Islet of Langerhans (tissue), 1 donor: ENCODE measurements around the gene KCNMA1.
"Not testable (repeated sequence)": the region's sequence is repeated elsewhere in the genome, so short reads cannot be mapped to it uniquely, and the experiment has no call there.

ENCODE experiments used
- FAIRE-seq: peaks from one replicate; lab custom pipeline; 2011; peaks lifted over from hg19 to GRCh38; lab: Jason Lieb, UNC

KCNMA1 gene

DNA sequence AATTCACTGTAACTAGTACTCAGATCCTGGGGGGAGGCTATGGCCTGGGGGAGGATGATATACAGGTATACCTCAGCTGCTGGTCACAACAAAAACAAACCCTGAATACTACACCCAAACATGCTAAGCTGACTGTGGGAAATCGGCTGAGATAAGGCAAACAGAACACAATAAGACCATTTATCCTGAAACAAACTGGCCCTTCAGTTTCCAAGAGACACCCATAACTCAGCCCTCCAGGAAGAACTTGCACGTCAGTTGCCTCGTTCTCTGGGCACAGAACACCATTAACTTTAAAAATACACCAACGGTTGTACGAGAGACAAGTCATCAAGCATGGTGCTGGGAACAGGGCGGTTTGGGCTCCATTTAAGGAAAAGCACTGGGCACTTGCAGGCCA lies 24.1 kb upstream of the KCNMA1 start:
- FAIRE-seq = no peak

DNA sequence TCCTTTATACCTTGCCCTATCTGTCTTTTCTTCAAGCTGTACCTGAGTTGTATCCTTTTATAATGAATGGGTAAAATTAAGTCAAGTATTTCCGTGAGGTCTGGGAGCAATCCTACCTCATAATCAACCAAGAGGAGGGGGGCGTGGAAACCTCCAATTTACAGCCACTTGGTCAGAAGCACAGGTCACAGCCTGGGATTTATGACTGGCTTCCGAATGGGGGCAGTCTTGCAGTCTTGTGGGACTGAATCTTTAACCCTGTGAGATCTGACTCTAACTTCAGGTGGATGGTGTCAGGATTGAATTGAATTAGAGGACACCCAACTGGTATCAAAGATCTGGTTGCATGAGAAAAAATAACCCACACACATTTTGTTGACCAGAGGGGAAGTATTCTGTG lies 23.5 kb upstream of the KCNMA1 start:
- no peak for FAIRE-seq

DNA sequence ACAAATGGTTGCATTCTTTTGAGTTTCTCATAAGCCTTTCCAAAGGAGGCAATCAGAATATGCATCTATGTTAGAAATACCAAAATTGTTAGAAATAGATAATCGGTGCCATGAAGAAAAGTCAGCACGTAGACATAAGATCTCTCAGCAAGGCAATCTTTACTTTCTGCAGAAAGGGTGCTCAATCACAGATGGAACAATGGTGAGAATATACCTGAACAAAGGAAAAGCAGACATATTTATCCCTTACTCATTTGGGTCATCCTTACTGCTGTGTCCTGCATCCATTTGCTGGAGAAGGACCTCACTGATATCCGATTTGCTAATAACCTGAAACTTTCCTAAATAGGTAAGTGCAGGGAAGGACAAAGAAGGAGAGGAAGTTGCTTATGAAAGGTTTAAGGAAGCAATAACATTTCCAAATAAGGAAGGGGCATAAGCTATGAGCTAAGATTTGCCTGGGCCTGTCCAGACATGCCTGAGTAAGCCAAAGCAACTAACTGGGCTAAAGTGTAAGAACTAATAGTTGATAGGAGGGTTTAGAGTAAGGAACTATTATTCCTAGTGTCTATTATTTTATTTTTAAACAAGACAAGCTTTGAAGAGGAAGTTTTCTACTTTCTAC lies 21.6 kb upstream of the KCNMA1 start:
- FAIRE-seq = not testable (repeated sequence)

DNA sequence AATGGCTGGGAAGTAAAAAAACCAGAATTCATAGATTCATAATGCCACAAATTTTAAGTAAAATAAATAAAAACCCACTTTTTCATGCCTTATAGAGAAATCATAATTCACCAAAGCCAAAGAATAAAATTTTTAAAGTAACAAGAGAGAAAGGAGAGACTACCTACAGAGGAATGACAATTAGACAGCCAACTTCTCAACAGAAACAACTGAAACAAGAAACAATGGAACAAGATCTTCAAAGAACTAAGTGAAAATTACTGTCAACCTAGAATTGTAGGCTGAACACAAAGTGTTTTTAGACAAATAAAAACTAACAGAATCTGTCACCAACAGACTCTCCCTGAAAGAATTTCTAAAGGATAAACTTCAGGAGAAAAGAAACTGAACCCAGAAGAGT lies 15.6 kb upstream of the KCNMA1 start:
- FAIRE-seq = no peak

DNA sequence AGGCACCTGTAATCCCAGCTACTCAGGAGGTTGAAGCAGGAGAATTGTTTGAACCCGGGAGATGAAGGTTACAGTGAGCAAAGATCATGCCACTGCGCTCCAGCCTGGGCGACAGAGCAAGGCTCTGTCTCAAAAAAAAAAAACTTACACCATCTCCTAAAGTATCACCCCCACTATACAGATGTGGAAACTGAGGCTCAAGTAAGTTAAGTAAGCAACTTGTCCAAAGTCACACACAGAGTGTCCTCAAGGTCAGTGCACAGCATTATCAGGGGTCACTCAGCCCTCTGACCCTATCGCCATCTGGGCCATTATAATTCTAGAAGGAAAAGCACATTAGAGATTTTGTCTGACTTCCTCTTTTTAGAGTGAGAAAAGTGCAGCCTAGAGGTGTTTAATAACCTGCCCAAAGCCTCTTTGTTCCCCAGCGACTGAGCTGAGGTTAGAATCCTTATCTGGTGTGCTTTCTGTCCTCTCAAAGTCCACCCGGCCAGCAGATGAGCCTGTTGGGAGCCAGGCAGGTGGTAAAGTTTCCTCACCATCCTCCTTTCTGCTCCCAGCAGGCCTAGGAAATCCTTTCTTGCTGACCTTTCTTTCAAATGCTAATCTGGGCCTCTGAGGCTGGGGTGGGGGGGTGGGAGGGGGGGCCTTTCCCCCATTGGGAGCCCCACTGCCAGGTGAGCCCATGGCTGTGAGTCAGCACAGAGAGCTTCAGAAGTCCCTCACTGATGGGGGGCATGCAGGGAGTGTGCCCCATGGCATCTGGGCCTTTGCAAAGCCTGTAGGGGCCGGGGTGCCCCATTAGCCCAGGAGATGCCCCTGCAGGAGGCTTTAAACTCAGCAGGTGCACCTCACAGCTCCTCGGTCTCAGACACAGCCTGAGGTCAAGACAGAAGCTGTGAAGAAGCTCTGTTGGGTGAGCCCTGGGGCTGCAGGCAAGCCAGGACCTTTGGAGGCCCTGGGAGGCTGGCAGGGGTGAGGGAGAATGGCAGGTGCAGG lies 12.0 kb upstream of the KCNMA1 start:
- no peak for FAIRE-seq

DNA sequence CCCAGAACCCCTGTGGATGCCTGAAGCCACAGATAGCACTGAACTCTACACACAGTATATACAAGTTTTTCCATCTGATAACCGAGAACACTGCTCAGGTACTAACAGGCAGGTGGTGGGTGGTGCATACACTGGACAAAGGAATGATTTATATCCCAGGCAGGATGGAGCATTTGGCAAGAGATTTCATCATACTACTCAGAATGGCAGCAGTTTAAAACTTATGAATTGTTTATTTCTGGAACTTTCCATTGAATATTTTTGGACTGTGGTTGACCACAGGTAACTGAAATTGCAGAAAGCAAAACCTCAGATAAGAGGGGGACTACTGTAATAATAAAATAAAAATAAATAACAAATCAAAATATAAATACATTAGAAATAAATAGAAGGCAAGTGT lies 10.9 kb upstream of the KCNMA1 start:
- FAIRE-seq = no peak

DNA sequence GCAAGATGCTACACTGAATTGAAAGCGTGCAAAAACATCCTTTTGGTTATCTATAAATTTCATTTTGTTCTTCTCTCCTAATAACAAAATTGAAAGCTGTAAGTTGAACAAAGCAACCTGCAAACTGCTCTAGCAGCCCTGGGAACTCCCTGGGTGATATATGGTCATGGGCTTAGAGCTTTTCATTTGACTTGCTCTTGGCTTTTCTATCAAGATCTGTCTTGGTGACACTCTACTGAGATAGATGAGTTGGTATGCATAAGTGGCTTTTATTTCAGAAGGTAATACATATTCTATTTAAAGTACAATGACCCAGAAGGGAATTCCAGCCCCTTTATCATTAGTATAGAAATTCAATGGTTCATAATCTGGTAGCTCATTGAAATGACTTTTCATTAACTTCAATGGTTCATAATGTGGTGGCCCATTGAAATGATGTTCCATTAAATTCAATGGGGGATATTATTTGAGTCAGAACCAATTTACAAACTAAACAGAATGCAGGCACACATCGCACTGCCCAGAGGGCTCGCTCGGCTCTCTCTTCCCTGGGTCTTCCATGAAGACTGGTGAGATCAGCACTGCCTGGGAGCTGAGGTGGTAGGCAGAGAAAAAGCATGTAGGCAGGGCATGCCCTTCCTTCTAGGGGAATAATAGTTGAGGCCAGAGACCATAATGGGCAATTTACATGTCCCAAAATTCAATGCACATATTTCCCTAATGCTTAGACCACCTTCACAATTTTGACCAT lies 10.1 kb upstream of the KCNMA1 start:
- no peak for FAIRE-seq

DNA sequence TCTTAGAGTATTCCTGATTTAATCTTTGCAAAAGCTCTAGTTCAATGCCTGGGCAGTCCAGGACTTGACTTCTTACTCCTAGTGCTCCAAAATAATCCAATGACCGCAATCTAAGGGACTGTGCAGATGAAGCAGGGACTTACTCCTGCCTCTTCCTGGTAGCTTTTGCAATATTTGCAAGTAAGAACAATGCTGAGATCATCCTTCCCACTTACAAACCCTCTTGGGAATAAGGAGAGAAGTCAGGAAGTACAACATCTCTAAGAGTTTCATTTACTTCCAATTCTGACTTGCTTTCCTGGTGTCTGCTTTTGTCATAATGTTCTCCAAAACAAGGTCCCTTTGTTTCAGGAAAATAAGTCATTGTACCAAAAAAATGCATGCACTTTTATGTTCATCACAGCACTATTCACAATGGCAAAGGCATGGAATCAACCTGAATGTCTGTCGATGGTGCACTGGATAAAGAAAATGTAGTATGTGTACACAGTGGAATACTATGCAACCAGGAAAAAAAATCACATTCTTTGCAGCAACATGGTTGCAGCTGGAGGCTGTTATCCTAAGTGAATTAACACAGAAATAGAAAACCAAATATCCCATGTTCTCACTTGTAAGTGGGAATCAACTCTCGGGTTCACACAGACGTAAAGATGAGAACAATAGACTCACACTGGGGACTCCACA lies 7.1 kb upstream of the KCNMA1 start:
- no peak for FAIRE-seq

DNA sequence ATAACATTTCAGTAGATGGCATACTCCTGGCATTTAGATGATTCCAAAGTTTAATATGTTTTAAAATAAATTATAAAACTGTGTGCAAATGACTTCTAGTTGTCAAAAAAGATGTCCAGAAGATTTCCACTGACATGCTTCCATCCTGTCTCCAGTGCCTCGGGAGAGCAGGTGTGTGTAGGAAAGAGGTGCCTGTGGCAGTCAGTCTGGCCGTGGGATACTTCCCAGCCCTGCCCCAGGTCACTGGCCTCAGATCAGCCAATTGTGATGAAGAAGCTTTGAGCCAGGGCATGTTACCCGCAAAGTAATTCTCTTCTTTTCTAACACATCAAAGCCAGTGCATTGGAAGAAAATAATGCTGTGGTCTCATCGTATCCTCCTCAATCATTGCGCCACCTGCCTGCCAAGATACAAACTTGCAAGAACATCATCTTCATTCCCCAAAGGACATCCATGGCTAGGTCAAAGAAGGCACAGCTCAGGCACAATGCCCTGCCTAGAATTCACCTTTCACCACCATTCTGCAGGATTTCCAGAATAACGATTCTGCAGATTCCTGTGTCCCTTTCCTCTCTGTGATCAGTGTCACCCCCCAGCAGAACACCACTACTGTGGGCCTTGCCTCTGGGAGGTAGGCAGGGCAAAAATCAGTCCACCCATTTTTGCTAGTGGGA lies 6.3 kb upstream of the KCNMA1 start:
- FAIRE-seq = no peak

DNA sequence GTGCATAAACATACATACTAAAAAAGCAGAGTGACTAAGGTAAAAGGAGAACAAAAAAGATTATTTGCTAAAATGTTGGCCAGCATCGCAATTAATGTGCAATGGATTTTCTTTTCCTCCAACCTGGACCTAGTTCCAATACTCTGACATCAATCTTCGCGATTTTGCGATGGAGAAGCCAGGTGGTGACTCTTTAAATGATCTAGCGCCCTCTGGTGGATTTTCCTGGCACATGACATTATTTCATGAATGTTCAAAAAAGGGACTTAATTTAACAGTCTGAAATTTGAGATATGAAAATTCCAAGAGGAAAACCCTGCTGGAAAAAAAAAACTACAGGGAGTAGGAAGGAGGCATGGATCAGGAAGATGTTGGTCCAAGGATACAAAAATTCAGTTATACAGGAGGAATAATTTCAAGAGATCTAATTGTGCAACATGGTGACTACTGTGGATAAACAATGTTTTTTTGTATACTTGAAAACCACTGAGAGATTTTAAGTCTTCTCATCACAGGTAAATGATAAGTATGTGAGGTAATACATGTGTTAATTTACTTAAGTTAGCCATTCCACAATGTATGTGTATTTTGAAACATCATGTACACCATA lies 4.3 kb upstream of the KCNMA1 start:
- peak; percentile 98 for FAIRE-seq

DNA sequence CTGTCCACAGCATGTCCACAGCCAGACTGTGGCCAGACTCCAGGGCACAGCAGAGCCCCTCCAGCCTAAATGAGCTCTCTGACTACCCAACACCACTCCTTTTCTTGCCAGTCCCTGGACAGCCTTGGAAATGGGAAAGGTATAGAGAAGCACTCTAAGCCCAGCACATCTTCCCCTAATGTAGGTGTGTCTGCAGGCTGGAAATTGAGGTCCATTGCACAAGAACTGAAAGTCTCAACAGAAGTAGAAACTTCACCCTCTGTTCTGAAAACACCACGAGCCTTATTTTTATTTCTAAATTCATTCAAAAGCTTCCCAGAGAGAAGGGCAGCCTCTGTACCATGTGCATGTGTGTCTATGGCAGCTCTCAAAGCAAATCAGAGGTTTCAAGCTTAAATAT lies 3.7 kb upstream of the KCNMA1 start:
- FAIRE-seq = no peak

DNA sequence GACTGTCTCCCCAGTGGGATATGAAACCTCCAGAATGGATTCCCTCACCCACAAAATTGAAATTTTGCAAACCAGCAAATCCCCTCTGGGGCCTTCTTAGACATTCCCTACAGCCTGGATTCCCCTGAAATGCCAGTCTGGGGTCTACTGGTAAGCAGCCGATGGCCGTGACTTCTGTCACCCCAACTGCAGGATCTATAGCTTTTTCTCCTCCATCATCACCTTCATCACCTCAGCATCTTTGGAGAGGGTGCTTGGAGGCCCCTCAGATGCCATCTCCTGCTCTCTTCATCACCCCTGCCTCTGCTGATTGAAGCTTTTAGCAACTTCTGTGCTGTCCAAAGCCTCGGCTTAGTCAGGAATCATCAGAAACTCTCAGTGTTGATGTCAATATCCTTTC lies 2.6 kb upstream of the KCNMA1 start:
- FAIRE-seq = no peak

DNA sequence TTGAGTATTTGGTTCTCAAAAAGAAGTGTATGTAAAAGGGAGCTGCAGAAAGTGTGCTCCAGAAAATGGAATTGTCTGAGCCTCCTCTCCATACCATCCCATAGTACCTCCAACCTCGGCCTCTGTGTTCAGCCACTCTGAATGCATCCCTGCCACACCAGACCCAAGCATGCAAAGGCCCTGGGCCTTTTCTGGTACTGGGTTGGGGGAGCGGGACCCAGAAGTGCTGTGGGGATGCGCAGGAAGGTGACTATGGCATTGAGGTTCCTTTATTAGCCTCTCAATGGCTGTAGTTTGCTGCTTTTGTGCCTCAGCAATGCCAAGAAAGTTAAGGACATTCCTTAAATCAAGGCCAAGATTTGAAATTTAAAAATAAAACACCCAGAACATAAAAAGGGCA lies 2.1 kb upstream of the KCNMA1 start:
- no peak for FAIRE-seq

DNA sequence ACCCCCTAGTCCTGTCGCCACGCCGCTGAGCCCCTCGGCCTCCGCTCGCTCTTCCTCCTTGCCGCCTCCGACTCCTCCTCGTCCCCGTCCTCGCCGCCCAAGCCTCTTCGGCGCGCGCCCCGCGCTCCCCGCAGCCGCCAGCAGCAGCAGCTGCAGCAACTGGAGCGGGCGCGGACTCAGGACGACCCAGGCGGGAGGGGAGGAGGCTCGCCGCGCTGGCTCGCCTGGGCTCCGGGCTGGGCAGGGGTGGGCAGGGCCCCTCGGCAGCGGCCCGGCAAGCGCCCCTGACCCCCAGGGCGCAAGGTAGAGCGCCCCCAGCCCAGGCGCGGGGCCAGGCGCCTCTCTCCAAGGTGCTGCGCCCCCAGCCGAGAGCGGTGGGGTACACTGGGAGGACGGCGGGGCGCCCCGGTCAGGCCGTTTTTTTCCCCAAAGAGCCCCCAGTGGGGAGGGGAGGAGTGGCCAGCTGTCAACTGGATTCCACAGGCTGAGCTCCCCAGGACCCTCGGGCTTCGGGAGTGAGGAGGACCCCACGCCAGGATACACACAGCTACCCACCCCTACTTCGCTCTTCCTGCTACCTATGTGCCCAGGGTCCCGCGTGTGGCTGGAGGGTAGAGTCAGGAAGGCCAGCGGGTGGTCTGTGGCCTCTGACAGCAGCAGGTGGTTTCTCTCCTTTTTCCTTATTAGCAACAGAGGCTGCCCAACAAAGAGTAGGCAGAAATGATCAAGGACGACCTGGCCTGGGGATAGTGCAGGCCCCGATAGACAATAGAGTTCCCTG lies 903 bp upstream of the KCNMA1 start:
- FAIRE-seq = no peak

DNA sequence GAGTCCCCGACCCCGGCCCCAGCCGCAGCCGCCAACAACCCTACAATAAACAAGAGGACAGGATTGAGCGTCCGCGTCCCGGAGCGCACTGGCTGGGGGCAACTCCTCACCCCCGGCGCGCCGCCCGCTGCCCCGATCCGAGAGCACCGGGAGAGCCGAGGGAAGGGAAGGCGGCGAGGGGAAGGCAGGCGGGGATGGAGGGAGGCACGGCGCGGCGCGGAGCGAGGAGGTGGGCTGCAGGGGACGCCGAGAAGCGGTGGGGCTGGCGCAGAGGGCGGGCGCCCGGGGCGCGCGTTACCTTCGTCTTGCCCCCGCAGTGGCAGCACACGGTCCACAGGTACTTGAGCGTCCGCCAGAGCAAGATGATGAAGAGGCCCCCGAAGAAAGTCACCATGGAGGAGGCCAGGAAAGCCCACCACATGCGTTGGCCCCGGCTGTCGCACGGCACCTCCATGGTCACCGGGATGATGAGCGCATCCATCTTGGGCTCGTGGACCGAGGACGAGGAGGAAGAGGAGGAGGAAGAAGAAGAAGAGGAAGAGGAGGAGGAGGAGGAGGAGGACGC lies 559 bp downstream of the KCNMA1 start:
- no peak for FAIRE-seq

DNA sequence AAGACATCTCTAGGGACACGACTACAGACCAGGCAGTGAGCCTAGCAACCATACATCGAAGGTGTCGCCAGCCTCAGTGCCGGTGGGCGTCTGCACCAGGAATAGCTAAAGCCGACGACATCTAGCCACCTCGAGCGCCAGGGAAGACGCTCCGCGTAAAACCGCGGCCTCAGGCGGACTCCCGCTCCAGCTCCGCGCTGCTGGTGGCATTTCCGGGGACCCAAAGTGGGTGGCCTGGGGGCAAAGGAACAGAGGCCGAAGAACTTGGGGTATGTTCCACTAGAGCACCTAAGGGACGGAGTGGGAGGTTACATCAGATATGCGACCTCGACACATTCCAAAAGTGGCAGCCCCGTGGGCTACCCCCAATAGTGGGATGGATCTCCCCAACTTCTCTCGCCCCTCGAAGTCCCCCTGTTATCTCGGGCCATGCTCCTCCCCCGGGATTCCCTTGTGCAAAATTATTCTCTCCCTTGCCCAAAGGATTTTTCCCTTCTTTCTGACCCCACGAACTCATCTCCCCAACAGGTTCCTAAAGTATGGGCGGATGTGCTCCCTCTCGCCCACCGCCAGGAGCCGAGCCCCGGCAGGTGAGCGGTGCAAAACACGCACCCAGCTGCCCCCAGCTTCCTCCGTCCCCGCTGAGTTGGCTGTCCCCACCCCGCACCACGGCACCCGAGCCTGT lies 1.2 kb downstream of the KCNMA1 start:
- no peak for FAIRE-seq

DNA sequence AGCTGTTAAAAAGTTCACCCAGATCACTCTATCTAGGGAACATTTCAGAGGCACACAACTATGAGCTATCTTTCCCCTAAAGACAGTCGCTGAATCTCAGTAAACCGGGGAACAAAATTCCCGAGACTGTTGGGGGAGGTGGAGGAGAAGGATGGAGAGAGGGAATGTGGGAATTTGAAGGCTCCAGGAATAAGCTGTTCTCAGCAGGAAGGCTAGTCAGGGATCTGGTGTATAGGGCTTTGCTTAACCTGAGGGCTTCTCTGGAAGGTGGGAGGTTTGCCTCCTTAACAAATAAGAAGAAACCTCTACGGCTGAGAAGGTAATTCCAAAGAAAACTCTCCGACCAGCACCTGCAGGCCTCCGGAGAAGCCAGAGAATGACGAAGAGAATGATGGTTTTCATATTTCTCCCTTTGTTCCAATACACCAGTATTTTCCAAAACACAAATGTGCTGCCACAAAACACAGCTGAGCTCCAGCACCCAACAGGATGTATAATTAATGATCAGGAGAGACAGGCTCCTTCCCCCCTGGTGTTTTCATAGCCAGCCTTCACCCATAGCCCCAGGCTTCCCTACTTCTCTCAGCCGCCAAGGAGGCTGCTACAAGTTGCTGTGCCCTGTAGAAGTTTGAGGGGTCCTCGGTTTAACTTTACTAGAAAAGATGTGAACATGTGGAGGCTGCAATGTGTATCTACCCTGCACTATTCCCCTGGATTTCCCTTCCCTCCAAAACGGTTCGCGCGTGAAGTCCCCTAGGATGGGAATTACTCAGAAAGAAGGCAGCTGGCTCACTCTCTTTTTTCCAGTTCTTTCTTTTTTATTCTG lies 2.0 kb downstream of the KCNMA1 start:
- no peak for FAIRE-seq

DNA sequence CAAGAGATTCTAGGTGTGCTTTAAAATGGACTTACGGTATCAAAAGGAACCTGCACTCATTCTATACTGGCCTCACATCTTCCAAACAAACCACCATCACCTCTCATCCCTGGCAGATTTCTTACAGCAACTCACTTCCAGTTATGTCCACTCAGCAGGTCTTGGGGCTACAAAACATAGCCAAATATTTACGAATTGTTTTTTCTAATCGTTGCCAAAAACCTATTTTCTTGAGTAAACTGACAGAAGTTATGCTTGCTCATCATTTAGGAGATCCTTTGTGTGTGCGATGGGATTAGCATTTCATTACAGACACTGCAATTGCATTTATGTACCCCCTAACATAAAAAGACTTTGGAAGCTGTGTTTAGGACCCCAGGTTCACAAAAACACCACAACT lies 2.7 kb downstream of the KCNMA1 start:
- FAIRE-seq = no peak

DNA sequence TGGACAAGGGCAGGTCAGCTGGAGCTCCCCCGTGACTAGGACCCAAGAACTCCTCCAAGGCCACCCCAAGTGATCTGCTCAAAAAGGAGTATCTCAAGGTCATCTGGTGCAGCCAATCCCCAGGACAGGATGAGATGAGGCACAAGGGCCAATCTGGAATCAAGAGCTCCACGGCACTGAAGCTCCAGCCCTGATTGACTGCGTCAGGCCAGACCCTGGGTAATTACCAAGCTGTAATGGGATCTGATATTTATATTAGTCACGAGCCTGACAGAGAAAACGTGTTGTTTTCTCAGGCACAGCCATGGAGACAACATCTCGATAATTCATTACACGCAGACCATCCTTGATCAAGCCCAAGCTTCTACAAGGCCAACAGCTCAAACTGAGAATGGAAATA lies 4.2 kb downstream of the KCNMA1 start:
- FAIRE-seq = no peak
